ENCODE results near the gene IPO5.
A peak's percentile ranks its signal among the peaks of the same experiment; 100 is the strongest.

IPO5 gene

DNA sequence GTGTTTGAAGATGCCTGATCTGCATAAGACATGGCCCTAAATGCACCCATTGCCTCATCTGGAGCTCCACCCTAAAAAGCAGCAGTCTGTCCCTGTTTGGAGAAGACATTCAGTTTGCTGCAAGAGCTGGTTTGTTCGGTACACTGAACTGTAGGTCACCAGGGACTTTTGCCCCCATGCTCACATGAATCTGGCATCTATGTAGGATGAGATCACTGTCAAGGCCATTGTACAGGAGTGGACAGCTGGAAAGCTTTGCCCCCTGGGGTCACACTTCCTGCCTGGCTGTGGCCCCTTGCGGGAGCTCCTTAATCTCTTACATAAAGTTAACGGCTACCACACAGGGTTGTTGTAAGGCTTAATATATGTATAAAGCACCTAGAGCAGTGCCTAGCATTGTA lies 73.0 kb downstream of the IPO5 start:
- ATAC-seq (ENCODE audit: insufficient read depth, low read depth) (peak; percentile 21; the same call in 1 of the 3 replicates), DNase-seq (no peak)
- no peaks in the 10 kb centered on the region for H4K20me1 ChIP-seq (ENCODE audit: insufficient read depth, low read length)
- H3K27ac ChIP-seq (ENCODE audit: low read length): no peak overlapping the region
- H3K4me2 ChIP-seq (ENCODE audit: insufficient read depth, low read length): no peak overlapping the region
- H3K27me3 ChIP-seq (ENCODE audit: insufficient read depth, low read length, poor library complexity): no peaks in the 10 kb centered on the region
- no peaks in the 10 kb centered on the region for H3K9me3 ChIP-seq (ENCODE audit: insufficient read depth, low read length, severe bottlenecking)
- no peaks in the 10 kb centered on the region for H3K79me2 ChIP-seq (ENCODE audit: insufficient read depth, low read length)
- H2AFZ ChIP-seq (ENCODE audit: low read depth, low read length): no peak overlapping the region
- no peak overlapping the region for H3K9ac ChIP-seq (ENCODE audit: low read depth, low read length)
- no peak for TF ChIP-seq EZH2 (IDR thresholded peaks at IDR 0.05; ENCODE audit: borderline replicate concordance, low read depth, low read length, severe bottlenecking)
- TF ChIP-seq, protein P1, sequence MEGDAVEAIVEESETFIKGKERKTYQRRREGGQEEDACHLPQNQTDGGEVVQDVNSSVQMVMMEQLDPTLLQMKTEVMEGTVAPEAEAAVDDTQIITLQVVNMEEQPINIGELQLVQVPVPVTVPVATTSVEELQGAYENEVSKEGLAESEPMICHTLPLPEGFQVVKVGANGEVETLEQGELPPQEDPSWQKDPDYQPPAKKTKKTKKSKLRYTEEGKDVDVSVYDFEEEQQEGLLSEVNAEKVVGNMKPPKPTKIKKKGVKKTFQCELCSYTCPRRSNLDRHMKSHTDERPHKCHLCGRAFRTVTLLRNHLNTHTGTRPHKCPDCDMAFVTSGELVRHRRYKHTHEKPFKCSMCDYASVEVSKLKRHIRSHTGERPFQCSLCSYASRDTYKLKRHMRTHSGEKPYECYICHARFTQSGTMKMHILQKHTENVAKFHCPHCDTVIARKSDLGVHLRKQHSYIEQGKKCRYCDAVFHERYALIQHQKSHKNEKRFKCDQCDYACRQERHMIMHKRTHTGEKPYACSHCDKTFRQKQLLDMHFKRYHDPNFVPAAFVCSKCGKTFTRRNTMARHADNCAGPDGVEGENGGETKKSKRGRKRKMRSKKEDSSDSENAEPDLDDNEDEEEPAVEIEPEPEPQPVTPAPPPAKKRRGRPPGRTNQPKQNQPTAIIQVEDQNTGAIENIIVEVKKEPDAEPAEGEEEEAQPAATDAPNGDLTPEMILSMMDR (IDR thresholded peaks at IDR 0.05; ENCODE audit: borderline replicate concordance, extremely low read depth, low read length, poor library complexity, severe bottlenecking): no peak
- peaks cover 28% of the 10 kb centered on the region for H3K36me3 ChIP-seq (ENCODE audit: insufficient read depth, low read length)
- no peaks in the 10 kb centered on the region for H3K4me1 ChIP-seq (ENCODE audit: insufficient read depth, low read length)
- no peak overlapping the region for H3K4me3 ChIP-seq (ENCODE audit: low read depth in 1 of 2, low read length in 2 of 2)

- Histone ChIP-seq H3K4me3 (ENCODE audit: low read depth in 1 of 2, low read length in 2 of 2) (no peak overlapping the region), H3K4me2 (ENCODE audit: insufficient read depth, low read length) (no peak overlapping the region), H2AFZ (ENCODE audit: low read depth, low read length) (no peak overlapping the region), H3K9ac (ENCODE audit: low read depth, low read length) (no peak overlapping the region), H3K9me3 (ENCODE audit: insufficient read depth, low read length, severe bottlenecking) (no peaks in the 10 kb centered on the region), H3K4me1 (ENCODE audit: insufficient read depth, low read length) (no peaks in the 10 kb centered on the region), H3K27me3 (ENCODE audit: insufficient read depth, low read length, poor library complexity) (no peaks in the 10 kb centered on the region), H3K36me3 (ENCODE audit: insufficient read depth, low read length) (no peaks in the 10 kb centered on the region), H3K27ac (ENCODE audit: low read length) (no peak overlapping the region), H3K79me2 (ENCODE audit: insufficient read depth, low read length) (no peaks in the 10 kb centered on the region), H4K20me1 (ENCODE audit: insufficient read depth, low read length) (no peaks in the 10 kb centered on the region)
- no peak for DNase-seq
- ATAC-seq (ENCODE audit: insufficient read depth, low read depth): no peak
- no peak for TF ChIP-seq EZH2 (IDR thresholded peaks at IDR 0.05; ENCODE audit: borderline replicate concordance, low read depth, low read length, severe bottlenecking)
- TF ChIP-seq, protein P1 (IDR thresholded peaks at IDR 0.05; ENCODE audit: borderline replicate concordance, extremely low read depth, low read length, poor library complexity, severe bottlenecking): no peak
Measured at GRCh38 chr13:98032168-98032567, 78.7 kb downstream of the IPO5 start.

- Histone ChIP-seq H3K4me3 (ENCODE audit: low read depth in 1 of 2, low read length in 2 of 2) (no peak overlapping the region), H2AFZ (ENCODE audit: low read depth, low read length) (no peak overlapping the region), H4K20me1 (ENCODE audit: insufficient read depth, low read length) (no peaks in the 10 kb centered on the region), H3K36me3 (ENCODE audit: insufficient read depth, low read length) (no peaks in the 10 kb centered on the region), H3K9ac (ENCODE audit: low read depth, low read length) (no peak overlapping the region), H3K4me1 (ENCODE audit: insufficient read depth, low read length) (no peaks in the 10 kb centered on the region), H3K79me2 (ENCODE audit: insufficient read depth, low read length) (no peaks in the 10 kb centered on the region), H3K27me3 (ENCODE audit: insufficient read depth, low read length, poor library complexity) (no peaks in the 10 kb centered on the region), H3K27ac (ENCODE audit: low read length) (no peak overlapping the region), H3K4me2 (ENCODE audit: insufficient read depth, low read length) (no peak overlapping the region), H3K9me3 (ENCODE audit: insufficient read depth, low read length, severe bottlenecking) (no peaks in the 10 kb centered on the region)
- DNase-seq: peak; percentile 16
- no peak for ATAC-seq (ENCODE audit: insufficient read depth, low read depth)
- TF ChIP-seq, protein P1 (IDR thresholded peaks at IDR 0.05; ENCODE audit: borderline replicate concordance, extremely low read depth, low read length, poor library complexity, severe bottlenecking): peak; percentile 14
- TF ChIP-seq EZH2 (IDR thresholded peaks at IDR 0.05; ENCODE audit: borderline replicate concordance, low read depth, low read length, severe bottlenecking): no peak
Measured at GRCh38 chr13:98033277-98034247, 80.1 kb downstream of the IPO5 start.
